Measurements from ENCODE around the gene HCN3.

The HCN3 gene

DNA sequence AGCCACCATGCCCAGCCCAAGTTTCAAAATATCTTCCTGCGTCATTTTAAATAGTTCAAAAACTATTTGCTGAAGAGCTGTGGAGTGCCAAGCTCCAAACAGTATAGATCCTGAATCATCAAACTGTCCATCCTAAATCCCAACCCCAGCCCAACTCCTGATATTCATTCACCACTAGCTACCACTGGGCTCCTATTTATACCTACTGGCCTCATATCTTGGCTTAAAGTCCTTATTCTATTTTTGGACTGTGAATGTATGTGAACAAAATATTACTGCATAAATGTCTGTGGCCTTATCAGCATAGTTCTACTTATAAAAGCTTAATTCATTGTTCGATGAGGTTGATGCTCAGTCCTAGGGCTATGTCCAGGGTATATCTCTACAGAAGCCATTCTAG, 9.9 kb upstream of the HCN3 start:
- H3K27me3 ChIP-seq (ENCODE audit: insufficient read depth, low read length), result no peaks in the 10 kb centered on the region
- no peak overlapping the region for H2AFZ ChIP-seq (ENCODE audit: low read length)
- H3K79me2 ChIP-seq (ENCODE audit: insufficient read depth, low read length), result peaks cover 7% of the 10 kb centered on the region
- H4K20me1 ChIP-seq (ENCODE audit: insufficient read depth, low read length), result no peaks in the 10 kb centered on the region
- H3K4me2 ChIP-seq (ENCODE audit: low read length), result no peak overlapping the region
- H3F3A ChIP-seq (ENCODE audit: insufficient read depth, low read length), result peaks cover 18% of the 10 kb centered on the region
- peaks cover 12% of the 10 kb centered on the region for H3K4me1 ChIP-seq (ENCODE audit: insufficient read depth, low read length, severe bottlenecking)
- no peak overlapping the region for H3K4me3 ChIP-seq (ENCODE audit: low read depth, low read length, poor library complexity, severe bottlenecking)
- no peaks in the 10 kb centered on the region for H3K9me2 ChIP-seq (ENCODE audit: low read depth, low read length)
- TF ChIP-seq, protein P1, sequence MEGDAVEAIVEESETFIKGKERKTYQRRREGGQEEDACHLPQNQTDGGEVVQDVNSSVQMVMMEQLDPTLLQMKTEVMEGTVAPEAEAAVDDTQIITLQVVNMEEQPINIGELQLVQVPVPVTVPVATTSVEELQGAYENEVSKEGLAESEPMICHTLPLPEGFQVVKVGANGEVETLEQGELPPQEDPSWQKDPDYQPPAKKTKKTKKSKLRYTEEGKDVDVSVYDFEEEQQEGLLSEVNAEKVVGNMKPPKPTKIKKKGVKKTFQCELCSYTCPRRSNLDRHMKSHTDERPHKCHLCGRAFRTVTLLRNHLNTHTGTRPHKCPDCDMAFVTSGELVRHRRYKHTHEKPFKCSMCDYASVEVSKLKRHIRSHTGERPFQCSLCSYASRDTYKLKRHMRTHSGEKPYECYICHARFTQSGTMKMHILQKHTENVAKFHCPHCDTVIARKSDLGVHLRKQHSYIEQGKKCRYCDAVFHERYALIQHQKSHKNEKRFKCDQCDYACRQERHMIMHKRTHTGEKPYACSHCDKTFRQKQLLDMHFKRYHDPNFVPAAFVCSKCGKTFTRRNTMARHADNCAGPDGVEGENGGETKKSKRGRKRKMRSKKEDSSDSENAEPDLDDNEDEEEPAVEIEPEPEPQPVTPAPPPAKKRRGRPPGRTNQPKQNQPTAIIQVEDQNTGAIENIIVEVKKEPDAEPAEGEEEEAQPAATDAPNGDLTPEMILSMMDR (IDR thresholded peaks at IDR 0.05; ENCODE audit: low read length), result no peak
- no peak for TF ChIP-seq EZH2 (IDR thresholded peaks at IDR 0.05; ENCODE audit: borderline replicate concordance, low read length)
- H3K9ac ChIP-seq (ENCODE audit: low read length), result no peak overlapping the region
- no peaks in the 10 kb centered on the region for H3K9me3 ChIP-seq (ENCODE audit: low read length)
- H3K36me3 ChIP-seq (ENCODE audit: insufficient read depth, low read length), result peaks cover 91% of the 10 kb centered on the region
- H3K27ac ChIP-seq (ENCODE audit: low read depth, low read length, poor library complexity, severe bottlenecking), result no peak overlapping the region

DNA sequence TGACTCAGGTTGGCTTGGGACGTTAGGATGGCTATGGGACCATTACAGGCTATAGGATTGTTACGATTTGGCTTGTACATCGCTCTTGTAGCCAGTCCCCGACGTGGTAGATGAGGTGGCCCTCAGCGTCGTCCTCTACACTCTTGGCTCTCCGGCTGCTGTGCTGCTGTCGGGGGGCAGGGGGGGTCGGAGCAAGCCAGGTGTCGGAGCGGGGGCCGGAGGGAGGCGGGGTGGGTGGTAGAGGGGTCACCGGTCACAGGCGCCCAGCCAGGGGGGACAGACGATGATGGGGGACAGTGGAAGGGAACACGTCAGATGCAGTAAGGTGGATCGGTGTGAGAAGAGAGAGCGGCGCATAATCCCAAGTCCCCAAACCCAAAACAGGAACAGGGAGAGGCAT, 8.6 kb upstream of the HCN3 start:
- Histone ChIP-seq H3K9ac (ENCODE audit: low read length) (no peak overlapping the region), H3K36me3 (ENCODE audit: insufficient read depth, low read length) (peaks cover 84% of the 10 kb centered on the region), H3K9me2 (ENCODE audit: low read depth, low read length) (no peaks in the 10 kb centered on the region), H2AFZ (ENCODE audit: low read length) (no peak overlapping the region), H3K27ac (ENCODE audit: low read depth, low read length, poor library complexity, severe bottlenecking) (no peak overlapping the region), H3K4me1 (ENCODE audit: insufficient read depth, low read length, severe bottlenecking) (peaks cover 13% of the 10 kb centered on the region), H3K27me3 (ENCODE audit: insufficient read depth, low read length) (no peaks in the 10 kb centered on the region), H3K4me2 (ENCODE audit: low read length) (no peak overlapping the region), H4K20me1 (ENCODE audit: insufficient read depth, low read length) (no peaks in the 10 kb centered on the region), H3F3A (ENCODE audit: insufficient read depth, low read length) (peaks cover 8% of the 10 kb centered on the region), H3K9me3 (ENCODE audit: low read length) (no peaks in the 10 kb centered on the region), H3K4me3 (ENCODE audit: low read depth, low read length, poor library complexity, severe bottlenecking) (no peak overlapping the region), H3K79me2 (ENCODE audit: insufficient read depth, low read length) (peaks cover 14% of the 10 kb centered on the region)
- TF ChIP-seq EZH2 (IDR thresholded peaks at IDR 0.05; ENCODE audit: borderline replicate concordance, low read length), result no peak
- TF ChIP-seq, protein P1 (IDR thresholded peaks at IDR 0.05; ENCODE audit: low read length), result no peak

DNA sequence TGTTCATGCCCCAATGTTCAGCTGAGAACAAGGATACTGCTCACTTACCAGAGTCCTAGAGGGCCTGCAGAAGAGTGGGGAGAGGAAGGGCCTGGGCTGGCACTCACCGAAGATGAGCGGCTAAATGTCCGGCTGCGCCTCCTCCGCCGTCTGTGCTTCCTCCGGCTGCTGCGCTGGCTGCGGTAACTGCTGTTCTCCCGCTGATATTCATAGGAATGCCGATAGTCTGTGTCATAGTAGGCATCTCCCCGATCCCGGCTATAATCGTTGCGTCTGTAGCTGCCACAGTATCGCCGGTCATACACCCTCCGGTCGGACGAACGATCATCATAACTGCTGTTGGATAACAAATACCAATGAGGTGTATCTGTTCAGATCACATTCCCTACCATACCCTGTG, 7.9 kb upstream of the HCN3 start:
- no peak overlapping the region for H2AFZ ChIP-seq (ENCODE audit: low read length)
- H3K4me3 ChIP-seq (ENCODE audit: low read depth, low read length, poor library complexity, severe bottlenecking), result no peak overlapping the region
- H3K36me3 ChIP-seq (ENCODE audit: insufficient read depth, low read length), result peaks cover 77% of the 10 kb centered on the region
- H3F3A ChIP-seq (ENCODE audit: insufficient read depth, low read length), result peaks cover 3% of the 10 kb centered on the region
- H4K20me1 ChIP-seq (ENCODE audit: insufficient read depth, low read length), result no peaks in the 10 kb centered on the region
- peaks cover 17% of the 10 kb centered on the region for H3K79me2 ChIP-seq (ENCODE audit: insufficient read depth, low read length)
- H3K4me1 ChIP-seq (ENCODE audit: insufficient read depth, low read length, severe bottlenecking), result peaks cover 19% of the 10 kb centered on the region
- H3K4me2 ChIP-seq (ENCODE audit: low read length), result no peak overlapping the region
- no peaks in the 10 kb centered on the region for H3K27me3 ChIP-seq (ENCODE audit: insufficient read depth, low read length)
- no peaks in the 10 kb centered on the region for H3K9me3 ChIP-seq (ENCODE audit: low read length)
- no peak overlapping the region for H3K27ac ChIP-seq (ENCODE audit: low read depth, low read length, poor library complexity, severe bottlenecking)
- H3K9ac ChIP-seq (ENCODE audit: low read length), result no peak overlapping the region
- TF ChIP-seq, protein P1 (IDR thresholded peaks at IDR 0.05; ENCODE audit: low read length), result no peak
- no peak for TF ChIP-seq EZH2 (IDR thresholded peaks at IDR 0.05; ENCODE audit: borderline replicate concordance, low read length)
- no peaks in the 10 kb centered on the region for H3K9me2 ChIP-seq (ENCODE audit: low read depth, low read length)
